Stimulated activated CD4-positive, alpha-beta T cell treated with anti-CD3 and anti-CD28 coated beads, Interleukin-12 subunit alpha, Interleukin-12 subunit beta, amount 100 ng/mL, for 48 hours (primary cell): ENCODE results near the gene MLC1.

Source experiments
- DNase-seq, 3 donors: peaks; one replicate each; pipeline ENCODE4 v3.0.0-alpha.2; 2020; ENCODE audit warnings: low read depth in 2 of 3, low spot score in 1 of 3

MLC1 gene

DNA sequence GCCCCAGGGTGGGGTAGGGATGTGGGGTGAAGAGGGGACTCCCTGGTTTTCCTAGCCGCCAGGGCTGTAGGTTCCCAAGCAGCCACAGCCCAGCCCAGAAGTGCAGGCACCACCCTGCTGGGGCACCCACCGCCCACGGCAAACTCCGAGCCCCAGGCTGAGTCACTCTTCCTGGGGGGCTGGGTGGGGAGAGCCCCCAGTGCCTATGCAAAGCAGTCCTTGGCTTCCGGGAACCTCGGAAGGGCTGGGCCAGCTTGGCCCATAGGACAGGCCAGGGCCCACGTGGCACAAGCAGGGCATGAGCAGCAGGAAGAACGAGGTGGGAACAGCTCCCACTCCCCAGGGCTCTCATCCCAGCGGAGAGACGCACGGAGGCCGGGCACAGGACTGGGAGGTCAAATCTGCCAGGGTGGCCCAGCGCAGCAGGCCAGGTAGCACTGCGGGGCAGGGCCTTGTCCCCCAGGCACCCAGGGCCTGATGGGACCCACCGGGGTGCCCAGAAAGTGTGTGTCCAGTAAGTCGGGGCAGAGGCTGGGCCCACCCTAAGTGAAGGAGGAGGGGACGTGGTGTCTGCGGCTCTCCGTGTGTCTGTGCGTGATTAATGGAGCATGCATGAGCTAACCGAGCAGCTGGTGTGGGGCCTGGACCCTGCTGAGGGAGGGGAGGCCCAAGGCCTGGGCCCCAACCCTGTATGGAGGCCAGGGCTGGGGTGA is 68.1 kb downstream of the MLC1 start:
- DNase-seq = peak; percentile 67 to 83 (median 69)

DNA sequence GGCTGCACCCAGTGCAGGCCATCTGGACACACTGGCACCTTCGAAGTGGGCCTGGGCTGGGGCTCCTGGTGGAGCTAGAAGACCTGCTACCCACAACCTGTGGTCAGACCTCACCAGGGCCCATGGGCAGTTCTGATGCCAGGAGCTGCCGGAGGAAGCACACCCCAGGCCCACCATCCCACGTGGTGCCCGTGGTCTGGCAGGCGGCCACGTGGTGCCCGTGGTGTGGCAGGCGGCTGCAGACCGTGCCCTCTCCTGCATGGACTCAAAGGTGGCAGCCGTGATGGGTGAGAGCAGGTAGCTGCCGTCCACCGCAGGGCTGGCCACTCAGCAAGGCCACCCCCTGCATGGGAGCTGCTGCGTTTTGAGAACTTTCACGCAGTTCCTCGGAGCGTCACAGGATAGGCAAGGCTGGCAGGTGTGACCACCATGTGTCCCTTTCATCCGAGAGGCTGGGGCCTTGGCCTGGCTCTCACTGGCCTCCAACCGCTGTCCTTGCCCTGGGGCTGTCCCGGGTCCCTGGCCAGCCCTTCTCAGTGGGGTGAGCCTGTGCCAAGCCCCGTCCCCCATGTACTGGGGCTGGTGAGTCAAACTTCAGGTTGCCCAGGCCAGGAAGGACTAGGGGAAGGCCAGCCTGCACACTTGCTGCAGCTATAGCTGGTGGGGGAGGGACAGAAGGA is 68.8 kb downstream of the MLC1 start:
- no peak for DNase-seq

GRCh38 chr22:50015451-50016307 is 69.5 kb downstream of the MLC1 start:
- DNase-seq = no peak

DNA sequence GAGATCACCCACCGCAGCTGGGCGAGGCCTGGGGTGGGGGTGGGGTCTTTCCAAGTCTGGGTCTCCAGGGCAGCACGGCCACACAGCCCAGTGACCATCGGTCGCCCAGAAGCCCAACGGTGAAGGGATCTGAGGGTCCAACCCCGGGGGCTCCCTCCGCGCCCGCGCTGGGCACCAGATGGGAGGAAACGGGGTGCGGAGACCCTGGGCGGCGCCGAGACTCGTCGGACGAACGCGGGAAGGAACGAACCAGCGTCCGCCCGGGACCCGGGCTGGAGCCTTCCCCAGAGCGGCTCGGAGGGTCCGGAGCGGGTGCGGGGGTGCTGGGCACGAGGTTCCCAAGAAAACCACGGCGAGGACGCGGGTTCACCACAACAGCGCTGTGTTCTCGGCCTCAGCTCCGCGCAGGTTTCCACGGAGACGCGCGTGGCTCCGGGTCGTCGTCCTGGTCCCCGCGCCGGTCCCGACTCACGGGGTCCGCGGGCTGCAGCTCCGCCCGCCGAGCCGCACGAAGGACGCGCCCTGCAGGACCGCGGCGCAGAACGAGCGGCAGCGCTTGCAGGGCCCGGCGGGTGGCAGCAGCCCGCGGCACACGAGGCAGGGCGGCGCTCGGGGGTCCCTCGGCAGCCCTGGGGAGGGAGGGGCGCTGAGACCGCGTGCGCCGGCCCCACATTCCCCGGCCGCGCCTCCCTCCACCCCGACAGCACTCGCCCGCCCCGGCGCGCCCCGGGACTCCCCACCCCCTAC is 70.4 kb downstream of the MLC1 start:
- DNase-seq = no peak

DNA sequence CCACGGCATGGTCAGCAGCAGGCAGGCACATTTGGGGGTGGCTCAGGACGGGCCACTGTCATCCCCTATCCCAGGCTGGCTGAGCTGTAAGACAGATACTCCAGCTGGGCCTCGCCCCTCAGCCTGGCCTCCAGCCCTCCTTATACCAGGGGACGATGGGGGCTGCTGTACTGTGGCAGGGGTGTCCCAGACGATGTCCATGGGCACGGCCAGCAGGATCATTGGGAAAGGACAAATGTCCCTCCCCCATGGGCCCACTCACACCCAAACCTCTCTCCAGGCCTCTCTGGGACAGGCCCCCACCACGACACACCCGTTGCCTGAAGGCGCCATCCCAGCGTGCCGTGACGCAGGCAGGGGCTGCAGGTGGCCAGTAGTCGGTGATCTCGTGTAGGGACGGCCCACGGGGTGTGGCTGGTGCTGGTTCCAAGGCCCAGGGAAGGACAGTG is 71.1 kb downstream of the MLC1 start:
- no peak for DNase-seq

DNA sequence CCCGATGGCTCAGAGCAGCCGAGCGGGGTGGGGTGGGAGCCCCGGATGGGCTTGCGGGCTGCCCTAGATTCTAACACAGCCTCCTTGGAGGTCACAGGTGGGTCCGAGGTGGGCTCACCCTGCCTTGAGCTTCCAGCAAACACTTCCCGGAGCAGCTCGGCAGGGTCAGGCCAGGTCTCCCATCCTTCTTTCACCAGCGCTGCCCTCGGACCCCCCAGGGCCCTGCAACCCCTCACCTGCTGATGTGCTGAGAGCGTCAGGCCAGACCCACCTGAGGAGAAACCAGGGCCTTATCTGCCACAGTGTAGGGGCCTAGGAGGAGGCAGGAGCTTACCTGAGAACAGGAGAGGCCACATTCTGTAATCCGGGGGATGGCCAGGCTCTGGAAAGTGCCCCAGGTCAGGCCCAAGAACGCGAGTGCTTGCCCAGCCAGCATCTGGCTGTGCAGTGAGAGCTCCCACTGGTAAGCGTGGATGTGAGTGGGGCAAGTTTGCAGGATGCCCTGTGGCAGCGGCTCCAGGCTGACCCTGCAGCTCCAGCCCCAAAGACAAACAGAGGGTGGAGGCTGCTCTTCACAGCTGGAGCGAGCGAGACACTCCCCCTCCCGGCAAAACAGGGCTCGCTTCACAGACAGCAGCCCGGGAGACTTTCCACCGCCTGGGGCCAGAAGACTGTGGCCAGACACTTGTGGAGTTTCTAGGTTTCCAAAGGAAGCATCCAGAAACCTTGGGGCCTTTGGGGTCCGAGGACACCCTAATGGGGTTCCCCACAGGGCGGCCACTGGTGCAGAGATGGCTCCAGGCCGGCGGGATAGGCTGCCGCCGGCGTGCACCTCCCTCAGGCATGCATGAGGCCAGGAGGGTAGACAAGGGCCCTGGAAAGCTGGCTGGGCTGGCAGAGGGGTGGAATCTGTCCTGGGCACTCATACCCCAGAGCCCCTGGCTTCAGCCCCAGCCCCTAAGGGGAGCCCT is 72.7 kb downstream of the MLC1 start, which contains the start of gene IL17REL:
Gene IL17REL, minus strand, starts transcription at position 555 of the 971 bp plus-strand sequence. Its CDS starts 119 bp downstream, at position 436.
- DNase-seq = no peak

DNA sequence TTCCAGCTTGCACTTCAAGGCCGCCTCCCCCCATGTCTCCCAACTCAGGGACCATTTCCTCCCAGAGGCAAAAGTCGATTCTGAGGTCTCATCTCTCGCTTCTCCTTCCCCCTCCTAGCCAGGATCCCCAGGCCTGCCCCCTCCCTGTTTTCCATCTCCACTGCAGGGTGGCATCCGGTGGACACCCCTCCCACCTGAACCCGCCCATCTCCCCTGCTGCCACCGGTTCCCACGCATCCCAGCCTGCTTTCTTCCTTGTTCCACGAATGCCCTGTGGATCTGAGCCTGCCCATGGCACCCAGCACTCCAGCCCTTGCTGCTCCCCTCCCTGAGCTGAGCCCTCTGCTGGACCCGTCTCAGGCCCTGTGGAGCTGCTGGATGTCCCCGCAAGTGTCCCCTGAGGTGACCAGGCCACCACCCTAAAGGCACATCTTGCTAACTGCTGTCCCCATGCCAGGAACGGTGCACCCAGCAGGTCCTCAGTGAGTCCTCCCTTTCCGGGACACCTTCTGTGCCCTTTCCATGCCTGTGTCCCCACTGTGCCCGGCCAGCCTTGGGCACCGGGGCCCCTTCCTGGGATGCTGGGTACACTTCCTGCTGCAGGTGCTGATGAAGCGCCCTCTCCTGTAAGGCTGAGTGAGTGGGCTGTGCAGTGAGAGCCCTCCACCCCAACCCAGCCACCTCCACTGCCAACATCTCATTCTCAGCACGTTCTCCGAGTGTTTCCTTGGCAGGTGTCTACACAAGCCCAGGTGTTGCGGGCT is 73.6 kb downstream of the MLC1 start:
- DNase-seq = no peak

DNA sequence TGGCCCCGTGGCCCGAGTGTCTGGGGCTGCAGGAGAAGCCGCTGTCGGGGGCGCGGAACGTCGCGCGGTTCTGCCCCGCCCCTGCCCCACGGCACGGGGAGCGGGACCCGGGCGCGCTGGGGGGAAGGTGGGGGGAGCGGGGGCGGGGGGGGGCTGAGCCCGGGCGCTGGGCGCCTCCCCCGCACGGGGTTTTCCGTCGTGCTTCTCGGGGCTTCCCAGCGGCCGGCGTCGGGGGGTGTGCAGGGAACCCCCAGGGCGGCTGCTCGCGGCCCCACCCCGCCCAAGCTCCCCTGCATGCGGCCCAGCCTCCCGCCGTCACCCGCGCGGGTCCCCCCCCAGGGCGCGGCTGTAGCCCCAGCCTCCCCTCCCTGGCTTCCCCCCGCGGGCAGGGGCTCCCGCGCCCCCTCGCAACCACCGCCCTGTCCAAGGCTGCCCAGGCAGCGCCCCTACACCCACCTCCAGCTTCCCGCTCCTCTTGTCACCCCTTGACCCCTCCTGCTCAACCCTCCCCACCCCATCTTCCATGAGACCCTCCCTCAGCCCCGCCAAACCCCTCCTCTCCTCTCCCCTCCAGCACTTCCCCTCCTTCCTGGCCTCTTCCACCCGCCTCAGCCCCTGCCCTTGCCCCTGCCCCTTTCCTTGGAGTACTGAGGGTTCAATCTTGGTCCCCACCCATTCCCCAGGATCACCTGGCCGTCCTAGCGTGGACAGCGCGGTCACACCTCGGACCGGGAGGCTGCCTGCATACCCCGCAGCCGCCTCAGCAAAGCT is 74.4 kb downstream of the MLC1 start:
- no peak for DNase-seq

GRCh38 chr22:50009765-50010675 is 75.2 kb downstream of the MLC1 start:
- DNase-seq = no peak
